Central memory CD8-positive, alpha-beta T cell (primary cell): ENCODE results near the gene SLC22A14.
"Not testable (repeated sequence)": the region's sequence is repeated elsewhere in the genome, so short reads cannot be mapped to it uniquely, and the experiment has no call there.

Experiments
- ATAC-seq: fragments of 150-1000 bp; cut with Tn5 transposase; replicated peaks from 2 replicates; pipeline ENCODE4 v1.10.0; 2022; ENCODE audit warnings: mild to moderate bottlenecking, moderate FRiP score, moderate number of reproducible peaks; ENCODE audit not compliant: poor library complexity, severe bottlenecking; ENCODE audit errors: extremely low read depth
- DNase-seq, 2 donors: peaks; one replicate each; pipeline ENCODE4 v3.0.0; 2021; ENCODE audit warnings: low spot score in 2 of 2
- H3K27ac Mint-ChIP-seq: one replicate; pipeline ENCODE4 v1.8.0; 2022; ENCODE audit warnings: low read depth, mild to moderate bottlenecking, moderate library complexity, mixed read lengths
- H3K27me3 Mint-ChIP-seq: one replicate; pipeline ENCODE4 v1.8.0; 2022; ENCODE audit warnings: mixed read lengths
- H3K36me3 Mint-ChIP-seq: one replicate; pipeline ENCODE4 v1.8.0; 2022; ENCODE audit warnings: mild to moderate bottlenecking, moderate library complexity, mixed read lengths; ENCODE audit not compliant: insufficient read depth
- H3K4me1 Mint-ChIP-seq: one replicate; pipeline ENCODE4 v1.8.0; 2022; ENCODE audit warnings: mixed read lengths
- H3K4me3 Mint-ChIP-seq: one replicate; pipeline ENCODE4 v1.8.0; 2022; ENCODE audit warnings: mild to moderate bottlenecking, moderate library complexity, mixed read lengths
- H3K9me3 Mint-ChIP-seq: one replicate; pipeline ENCODE4 v1.8.0; 2022; ENCODE audit warnings: mixed read lengths

SLC22A14 gene

GRCh38 chr3:38318766-38319671, 36.9 kb downstream of the SLC22A14 start:
- no peak for ATAC-seq
- no peaks in the 10 kb centered on the region for H3K27me3 Mint-ChIP-seq
- H3K36me3 Mint-ChIP-seq: no peaks in the 10 kb centered on the region
- H3K4me3 Mint-ChIP-seq: no peak overlapping the region
- H3K4me1 Mint-ChIP-seq: no peaks in the 10 kb centered on the region
- H3K9me3 Mint-ChIP-seq: no peaks in the 10 kb centered on the region
- no peak overlapping the region for H3K27ac Mint-ChIP-seq
- DNase-seq: peak in 1 of 2 donors; percentile 4

- not testable (repeated sequence) for H3K4me3 Mint-ChIP-seq, H3K4me1 Mint-ChIP-seq, ATAC-seq, H3K9me3 Mint-ChIP-seq, H3K36me3 Mint-ChIP-seq, DNase-seq, H3K27ac Mint-ChIP-seq, H3K27me3 Mint-ChIP-seq
Observed at GRCh38 chr3:38320638-38321037, 38.5 kb downstream of the SLC22A14 start.

- Mint-ChIP-seq H3K27ac (no peak overlapping the region), H3K27me3 (peaks cover 12% of the 10 kb centered on the region), H3K4me3 (no peak overlapping the region), H3K9me3 (no peaks in the 10 kb centered on the region), H3K4me1 (no peaks in the 10 kb centered on the region), H3K36me3 (no peaks in the 10 kb centered on the region)
- ATAC-seq: no peak
- DNase-seq: no peak
Observed at GRCh38 chr3:38323060-38323459, 41.0 kb downstream of the SLC22A14 start.

- Mint-ChIP-seq H3K27ac (no peak overlapping the region), H3K27me3 (peaks cover 12% of the 10 kb centered on the region), H3K4me3 (no peak overlapping the region), H3K4me1 (no peaks in the 10 kb centered on the region), H3K36me3 (peaks cover 1% of the 10 kb centered on the region), H3K9me3 (no peaks in the 10 kb centered on the region)
- ATAC-seq: no peak
- DNase-seq: peak in 1 of 2 donors; percentile 6
Observed at GRCh38 chr3:38325256-38325655, 43.2 kb downstream of the SLC22A14 start.

GRCh38 chr3:38327335-38328009, 45.4 kb downstream of the SLC22A14 start:
- DNase-seq (peak in 1 of 2 donors; percentile 4), ATAC-seq (no peak)
- H3K27ac Mint-ChIP-seq: no peak overlapping the region
- H3K4me3 Mint-ChIP-seq: no peak overlapping the region
- peaks cover 12% of the 10 kb centered on the region for H3K27me3 Mint-ChIP-seq
- H3K4me1 Mint-ChIP-seq: no peaks in the 10 kb centered on the region
- no peaks in the 10 kb centered on the region for H3K9me3 Mint-ChIP-seq
- H3K36me3 Mint-ChIP-seq: peaks cover 1% of the 10 kb centered on the region

GRCh38 chr3:38331257-38332022, 49.3 kb downstream of the SLC22A14 start:
- Mint-ChIP-seq H3K36me3 (peaks cover 1% of the 10 kb centered on the region), H3K27me3 (peaks cover 22% of the 10 kb centered on the region), H3K4me3 (no peak overlapping the region), H3K27ac (no peak overlapping the region), H3K9me3 (no peaks in the 10 kb centered on the region), H3K4me1 (peaks cover 5% of the 10 kb centered on the region)
- no peak for ATAC-seq
- DNase-seq: no peak

- peaks cover 14% of the 10 kb centered on the region for H3K27me3 Mint-ChIP-seq
- peaks cover 5% of the 10 kb centered on the region for H3K4me1 Mint-ChIP-seq
- H3K9me3 Mint-ChIP-seq: no peaks in the 10 kb centered on the region
- peaks cover 1% of the 10 kb centered on the region for H3K36me3 Mint-ChIP-seq
- H3K27ac Mint-ChIP-seq: no peak overlapping the region
- DNase-seq (no peak), ATAC-seq (no peak)
- no peak overlapping the region for H3K4me3 Mint-ChIP-seq
Observed at GRCh38 chr3:38332201-38332600, 50.1 kb downstream of the SLC22A14 start.

- no peaks in the 10 kb centered on the region for H3K9me3 Mint-ChIP-seq
- H3K4me1 Mint-ChIP-seq: peaks cover 5% of the 10 kb centered on the region
- H3K27ac Mint-ChIP-seq: no peak overlapping the region
- peaks cover 13% of the 10 kb centered on the region for H3K27me3 Mint-ChIP-seq
- no peak for ATAC-seq
- H3K36me3 Mint-ChIP-seq: no peaks in the 10 kb centered on the region
- H3K4me3 Mint-ChIP-seq: no peak overlapping the region
- DNase-seq: no peak
Observed at GRCh38 chr3:38334142-38335055, 52.3 kb downstream of the SLC22A14 start.

GRCh38 chr3:38335263-38335662, 53.2 kb downstream of the SLC22A14 start:
- Mint-ChIP-seq H3K36me3 (no peaks in the 10 kb centered on the region), H3K4me3 (no peak overlapping the region), H3K27me3 (peaks cover 13% of the 10 kb centered on the region), H3K9me3 (no peaks in the 10 kb centered on the region), H3K4me1 (peaks cover 5% of the 10 kb centered on the region), H3K27ac (no peak overlapping the region)
- DNase-seq (no peak), ATAC-seq (no peak)

- no peak for DNase-seq
- Mint-ChIP-seq H3K36me3 (no peaks in the 10 kb centered on the region), H3K9me3 (no peaks in the 10 kb centered on the region), H3K27ac (no peak overlapping the region), H3K4me1 (peaks cover 5% of the 10 kb centered on the region), H3K27me3 (peaks cover 13% of the 10 kb centered on the region), H3K4me3 (no peak overlapping the region)
- ATAC-seq: no peak
Observed at GRCh38 chr3:38337703-38338102, 55.6 kb downstream of the SLC22A14 start.

- H3K4me3 Mint-ChIP-seq: no peak overlapping the region
- H3K4me1 Mint-ChIP-seq: no peaks in the 10 kb centered on the region
- H3K36me3 Mint-ChIP-seq: no peaks in the 10 kb centered on the region
- DNase-seq (no peak), ATAC-seq (no peak)
- H3K9me3 Mint-ChIP-seq: no peaks in the 10 kb centered on the region
- no peak overlapping the region for H3K27ac Mint-ChIP-seq
- H3K27me3 Mint-ChIP-seq: no peaks in the 10 kb centered on the region
Observed at GRCh38 chr3:38343797-38344594, 61.9 kb downstream of the SLC22A14 start.
